HG03135 (cell line): ENCODE measurements around the gene SUV39H1.

Experiments used
- ATAC-seq: cut with Tn5 transposase; IDR thresholded peaks from one replicate; pipeline ENCODE4 v1.9.1; 2021; ENCODE audit warnings: mild to moderate bottlenecking, moderate library complexity; ENCODE audit not compliant: unreplicated experiment

The SUV39H1 gene

DNA sequence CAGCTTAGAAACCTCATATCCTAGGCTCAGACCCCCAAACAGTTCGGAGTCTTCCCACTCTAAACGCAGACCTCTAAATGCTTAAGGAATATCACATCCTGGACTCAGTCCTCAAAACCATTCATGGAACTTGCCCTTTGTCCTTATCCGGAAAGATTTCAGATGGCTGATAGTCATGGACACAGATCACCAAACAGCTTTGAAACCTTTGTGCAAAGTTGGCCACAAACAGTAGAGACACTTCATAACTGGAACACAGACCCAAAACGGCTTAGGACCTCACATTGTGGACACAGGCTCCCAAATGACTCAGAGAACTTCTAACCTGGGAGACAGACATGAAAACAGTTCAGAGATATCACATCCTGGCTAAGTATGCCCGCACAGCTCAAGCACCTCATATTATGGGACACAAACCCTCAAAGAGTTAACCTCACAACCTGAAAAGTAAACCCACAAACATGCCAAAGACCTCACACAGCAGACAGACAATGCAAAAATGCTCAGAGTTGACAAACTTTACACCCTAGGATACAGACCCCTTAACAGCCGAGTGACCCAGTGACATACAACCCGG, 15.5 kb downstream of the SUV39H1 start:
- ATAC-seq, result no peak

GRCh38 chrX:48713847-48714246, 17.3 kb downstream of the SUV39H1 start:
- no peak for ATAC-seq

DNA sequence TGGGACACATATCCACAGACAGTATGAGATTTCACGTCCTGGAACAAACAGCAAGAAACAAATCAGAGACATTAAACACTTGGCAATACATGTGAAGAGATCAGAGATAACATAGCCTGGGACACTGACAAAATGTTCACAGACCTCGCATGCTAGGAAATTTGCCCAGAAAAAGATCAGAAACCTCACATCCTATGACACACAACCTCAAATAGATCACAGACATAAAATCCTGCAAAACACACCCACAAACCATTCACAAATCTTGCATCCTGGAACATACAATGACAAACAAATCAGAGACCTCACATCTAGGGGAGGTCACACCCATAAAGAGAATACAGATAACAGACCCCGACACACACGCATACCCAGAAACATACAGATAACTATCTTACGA, 18.0 kb downstream of the SUV39H1 start:
- no peak for ATAC-seq

GRCh38 chrX:48715072-48715471, 18.5 kb downstream of the SUV39H1 start:
- ATAC-seq, result no peak

GRCh38 chrX:48715876-48716502, 19.5 kb downstream of the SUV39H1 start:
- no peak for ATAC-seq

DNA sequence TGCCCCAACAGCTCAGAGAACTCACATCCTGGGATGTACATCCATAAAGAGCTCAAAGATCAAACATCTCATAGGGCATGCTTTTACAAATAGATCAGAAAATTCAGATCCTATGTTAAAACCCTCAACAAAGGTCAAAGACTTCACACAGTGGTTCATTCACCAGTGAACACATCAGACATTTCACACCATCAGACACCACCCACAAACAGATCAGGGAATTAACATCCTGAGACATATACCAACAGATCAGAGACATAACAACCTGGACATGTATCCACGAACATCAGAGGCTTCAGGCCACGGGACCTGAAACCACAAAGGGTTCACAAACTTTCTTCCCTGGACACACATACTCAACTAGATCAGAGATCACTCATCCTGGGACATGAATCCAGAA, 23.4 kb downstream of the SUV39H1 start:
- no peak for ATAC-seq

- no peak for ATAC-seq
Observed at GRCh38 chrX:48720577-48721250, 24.2 kb downstream of the SUV39H1 start.

DNA sequence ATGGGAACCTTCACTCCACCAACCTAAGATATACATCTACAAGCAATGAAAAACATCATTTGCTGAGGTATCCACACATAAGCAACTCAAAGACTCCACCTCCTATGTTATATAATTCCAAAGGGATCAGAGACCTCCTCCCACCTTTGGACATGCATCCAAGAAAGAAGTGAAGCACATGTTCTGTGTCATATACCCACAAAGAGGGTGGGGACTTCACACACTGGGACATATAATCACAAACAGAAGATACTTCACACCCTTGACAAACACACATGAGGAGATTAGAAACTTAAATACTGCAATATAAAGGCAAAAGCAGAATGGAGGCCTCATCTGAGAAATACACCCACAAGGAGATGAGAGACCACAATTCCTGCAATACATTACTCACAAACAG, 25.4 kb downstream of the SUV39H1 start:
- no peak for ATAC-seq

- ATAC-seq, result no peak
Observed at GRCh38 chrX:48726596-48726995, 30.1 kb downstream of the SUV39H1 start.

DNA sequence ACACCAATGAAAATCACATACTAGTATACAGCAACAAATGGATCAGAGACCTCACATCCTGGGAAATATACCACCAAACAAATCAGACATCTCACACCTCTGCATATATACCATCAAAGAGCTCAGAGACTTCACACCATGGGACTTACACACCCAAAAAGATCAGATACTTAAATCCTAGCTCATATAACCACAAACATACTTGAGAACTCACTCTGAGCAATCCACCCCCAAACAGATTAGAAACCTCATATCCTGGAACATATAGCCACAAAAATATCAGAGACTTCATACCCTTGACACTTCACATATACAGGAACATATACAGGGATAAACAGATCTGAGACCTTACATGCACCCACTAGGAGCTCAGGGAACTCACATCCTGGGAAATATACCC, 32.1 kb downstream of the SUV39H1 start:
- ATAC-seq, result no peak

DNA sequence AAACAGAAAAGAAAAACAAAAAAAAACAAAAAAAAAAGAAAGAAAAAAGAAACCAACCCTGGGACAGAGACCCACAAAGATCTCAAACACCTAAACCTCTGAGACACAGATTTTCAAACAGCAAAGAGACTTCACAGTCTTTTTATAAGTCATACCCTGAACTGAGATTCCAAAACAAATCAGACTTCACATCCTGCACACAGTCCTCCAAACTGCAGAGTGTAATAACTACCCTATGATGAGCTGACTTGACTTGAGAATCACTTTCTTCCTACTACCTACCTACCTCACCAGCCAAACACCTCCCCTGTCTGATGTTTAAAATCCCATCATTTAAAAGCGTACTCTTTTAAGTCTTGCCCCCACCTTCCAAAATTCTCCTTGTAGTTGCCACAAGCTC, 39.8 kb downstream of the SUV39H1 start:
- ATAC-seq, result no peak

- ATAC-seq, result no peak
Observed at GRCh38 chrX:48736878-48737212, 40.3 kb downstream of the SUV39H1 start.

- peak; percentile 98 for ATAC-seq
Observed at GRCh38 chrX:48737213-48737938, 40.8 kb downstream of the SUV39H1 start.

GRCh38 chrX:48737940-48738339, 41.4 kb downstream of the SUV39H1 start:
- ATAC-seq, result no peak

- ATAC-seq, result no peak
Observed at GRCh38 chrX:48741834-48742233, 45.3 kb downstream of the SUV39H1 start.

DNA sequence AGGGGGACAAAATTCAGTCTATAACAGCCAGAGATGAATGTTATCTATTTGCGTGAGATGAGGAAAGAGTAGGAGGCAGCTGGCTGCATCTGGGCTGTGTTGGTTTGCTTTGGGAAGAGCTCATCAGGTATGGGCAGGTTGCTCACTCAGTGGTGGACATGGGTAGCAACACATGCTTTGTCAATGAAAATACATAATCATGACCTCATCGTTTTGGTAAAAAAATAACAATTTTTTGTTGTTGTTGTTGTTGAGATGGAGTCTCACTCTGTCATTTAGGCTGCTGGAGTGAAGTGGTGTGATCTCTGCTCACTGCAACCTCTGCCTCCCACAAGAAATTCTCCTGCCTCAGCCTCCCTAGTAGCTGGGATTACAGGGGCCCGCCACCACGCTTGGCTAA, 48.7 kb downstream of the SUV39H1 start:
- no peak for ATAC-seq

DNA sequence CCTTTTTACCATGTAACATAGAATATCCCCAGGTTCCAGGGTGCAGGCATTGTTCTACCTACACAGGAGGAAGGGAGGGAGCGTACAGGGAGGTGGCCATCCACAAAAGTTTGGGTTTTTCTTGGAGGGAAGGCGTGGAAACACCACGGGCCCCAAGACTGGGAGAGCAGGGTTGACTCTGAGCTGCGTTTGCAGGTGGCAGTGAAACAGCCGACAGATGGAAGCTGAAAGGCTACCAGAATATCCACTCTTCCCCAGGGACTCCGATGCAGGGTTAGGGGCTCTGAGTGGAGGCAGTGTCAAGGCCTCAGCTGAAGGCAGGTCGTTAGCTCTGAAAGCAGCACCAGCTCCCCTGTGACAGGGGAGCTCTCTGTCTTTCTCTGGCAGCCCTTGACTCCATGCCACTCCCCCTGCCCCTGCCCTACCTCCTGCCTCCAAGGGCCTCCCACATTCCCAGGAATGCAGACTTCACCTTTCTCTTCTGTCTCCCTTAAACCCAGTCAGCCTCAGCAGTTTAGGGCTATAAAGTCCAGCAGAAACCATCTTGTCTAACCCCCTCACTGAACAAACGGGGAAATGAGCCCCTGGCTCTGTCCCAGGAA, 51.0 kb downstream of the SUV39H1 start:
- ATAC-seq, result no peak

DNA sequence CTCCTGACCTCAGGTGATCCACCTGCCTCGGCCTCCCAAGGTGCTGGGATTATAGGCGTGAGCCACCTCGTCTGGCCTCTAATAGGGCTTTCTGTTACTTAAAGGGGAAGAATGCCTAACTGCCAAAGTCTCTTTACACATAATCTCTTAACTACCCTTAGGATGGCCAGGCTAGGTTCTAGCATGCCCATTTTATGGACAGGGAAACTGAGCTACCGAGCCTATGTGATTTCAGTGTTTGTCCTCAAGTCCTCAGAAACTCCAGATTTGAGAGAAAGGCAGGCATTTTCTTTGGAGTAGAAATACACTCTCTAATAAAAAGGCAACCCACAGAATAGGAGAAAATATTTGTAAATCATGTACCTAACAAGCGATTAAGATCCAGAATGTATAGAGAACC, 52.6 kb downstream of the SUV39H1 start:
- ATAC-seq, result no peak

DNA sequence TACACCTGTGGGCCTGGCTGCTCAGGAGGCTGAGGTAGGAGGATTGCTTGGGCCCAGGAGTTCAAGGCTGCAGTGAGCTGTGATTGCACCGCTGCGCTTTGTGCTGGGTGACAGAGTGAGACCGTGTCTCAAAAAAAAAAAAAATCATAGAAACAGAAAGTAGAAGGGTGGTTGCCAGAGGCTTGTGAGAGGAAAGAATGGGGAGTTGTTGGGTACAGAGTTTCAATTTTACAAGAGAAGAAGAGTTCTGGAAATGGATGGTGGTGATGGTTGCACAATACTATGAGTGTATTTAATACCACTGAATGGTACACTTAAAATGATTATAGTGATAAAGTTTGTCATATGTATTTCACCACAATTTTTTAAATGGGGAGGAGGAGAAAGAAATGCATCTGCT, 54.8 kb downstream of the SUV39H1 start:
- no peak for ATAC-seq

GRCh38 chrX:48752498-48752897, 56.0 kb downstream of the SUV39H1 start:
- no peak for ATAC-seq

DNA sequence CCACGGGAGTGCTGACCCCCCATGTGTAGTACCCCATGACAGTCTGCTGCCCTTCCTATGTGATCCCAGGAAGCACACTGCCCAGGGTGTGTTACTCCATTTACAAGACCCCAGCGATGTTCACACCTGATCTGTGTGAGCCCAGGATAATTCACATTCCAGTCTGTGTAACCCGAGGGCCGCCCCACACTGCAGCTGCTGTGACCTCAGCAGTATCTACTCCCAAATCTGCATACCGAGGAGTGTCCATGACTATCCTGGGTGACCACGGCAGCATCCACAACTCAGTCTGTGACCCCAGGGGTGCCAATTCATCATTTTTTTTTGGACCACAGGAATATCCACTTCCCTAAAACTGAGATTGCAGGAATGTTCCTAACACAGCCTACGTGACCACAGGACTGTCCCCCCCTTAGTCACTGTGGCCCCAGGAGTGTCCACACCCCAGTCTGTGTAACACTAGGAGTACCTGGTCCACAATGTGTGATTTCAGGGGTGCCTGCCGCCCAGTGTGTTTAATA, 57.2 kb downstream of the SUV39H1 start:
- no peak for ATAC-seq
